ENCODE results near the gene CCL16. TPM values are rescaled to one million over a fixed set of nuclear protein-coding genes. Genes with fewer than 3 reads are reported as not detected.
"Not testable (repeated sequence)": the region's sequence is repeated elsewhere in the genome, so short reads cannot be mapped to it uniquely, and the experiment has no call there.

Gene CCL16
- polyA plus RNA-seq, 1 donor, result 0.19 TPM

DNA sequence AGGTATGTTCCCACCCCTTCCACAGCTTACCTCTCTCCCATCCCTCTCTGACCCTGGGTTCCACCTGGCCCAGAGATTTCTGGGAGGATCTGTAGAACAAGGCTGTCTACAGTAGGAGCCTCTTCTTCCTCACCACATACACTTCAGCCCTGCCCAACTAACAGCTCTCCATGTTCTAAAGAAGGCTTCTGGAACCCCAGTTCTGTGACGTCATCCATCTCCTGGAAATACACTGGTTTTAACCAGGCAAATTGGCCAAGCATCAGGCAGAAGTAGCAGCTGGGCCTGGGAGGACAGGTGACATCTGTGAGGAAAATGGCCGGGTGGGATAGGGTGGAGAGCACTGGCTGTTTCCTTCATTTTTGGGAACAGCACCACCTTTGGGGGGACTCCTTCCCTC is 37.8 kb downstream of the CCL16 start, which contains the start of gene LYZL6:
LYZL6 (minus strand) TSS at position 177 of the 400 bp plus-strand sequence. CDS start 4,357 bp downstream, outside the sequence.
- DNase-seq, result no peak
- Histone ChIP-seq H3K27me3 (ENCODE audit: control insufficient read depth, insufficient read depth, low read length) (no peaks in the 10 kb centered on the region), H3K9me3 (ENCODE audit: control insufficient read depth, low read depth, low read length) (no peaks in the 10 kb centered on the region), H3K4me3 (ENCODE audit: low read length) (no peak within 1 kb of the TSS), H3K4me1 (ENCODE audit: control insufficient read depth, insufficient read depth, low read length) (peaks cover 21% of the 10 kb centered on the region), H3K27ac (ENCODE audit: low read length) (peak within 1 kb of the TSS; percentile 56), H3K36me3 (ENCODE audit: control insufficient read depth, insufficient read depth, low read length) (no peaks in the 10 kb centered on the region)
- no CpG with 5 or more reads among the region's 2 CpGs for WGBS (ENCODE audit: insufficient coverage, low lambda C conversion rate)

DNA sequence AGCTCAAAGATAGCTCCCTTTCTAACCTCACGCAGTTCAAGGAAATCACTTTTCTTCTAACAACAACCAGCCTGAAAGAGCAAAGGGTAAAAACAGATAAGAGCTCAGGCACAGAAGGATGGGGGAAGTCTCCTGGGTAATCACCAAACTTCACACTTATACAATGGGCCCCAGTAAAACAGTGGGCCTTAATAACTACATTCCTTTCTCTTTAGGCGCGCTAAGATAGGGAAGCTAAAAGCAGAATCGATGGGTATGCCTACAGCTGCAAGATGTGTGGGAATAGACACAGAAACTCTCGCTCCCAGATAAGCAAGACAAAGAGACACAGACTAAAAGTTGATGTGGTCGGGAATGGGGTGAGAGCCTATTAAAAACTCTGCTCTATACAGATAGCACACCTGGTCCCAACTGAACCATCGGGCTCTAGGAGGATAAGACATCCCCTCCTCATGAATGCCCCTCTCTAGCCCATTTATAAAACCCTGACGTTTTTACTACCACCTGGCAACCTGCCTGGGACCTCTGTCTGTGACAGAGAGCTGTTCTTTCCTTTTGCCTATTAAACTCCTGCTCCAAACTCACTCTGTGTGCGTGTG is 38.6 kb downstream of the CCL16 start:
- Histone ChIP-seq H3K27ac (ENCODE audit: low read length) (peak overlapping the region; percentile 56), H3K27me3 (ENCODE audit: control insufficient read depth, insufficient read depth, low read length) (no peaks in the 10 kb centered on the region), H3K9me3 (ENCODE audit: control insufficient read depth, low read depth, low read length) (no peaks in the 10 kb centered on the region), H3K4me3 (ENCODE audit: low read length) (no peak overlapping the region), H3K4me1 (ENCODE audit: control insufficient read depth, insufficient read depth, low read length) (peaks cover 21% of the 10 kb centered on the region), H3K36me3 (ENCODE audit: control insufficient read depth, insufficient read depth, low read length) (no peaks in the 10 kb centered on the region)
- DNase-seq, result peak; percentile 26 to 80
- WGBS (ENCODE audit: insufficient coverage, low lambda C conversion rate), result no CpG with 5 or more reads among the region's 9 CpGs

GRCh38 chr17:35938492-35938891 is 42.8 kb downstream of the CCL16 start:
- not testable (repeated sequence) for H3K9me3 ChIP-seq (ENCODE audit: control insufficient read depth, low read depth, low read length); H3K36me3 ChIP-seq (ENCODE audit: control insufficient read depth, insufficient read depth, low read length); H3K27ac ChIP-seq (ENCODE audit: low read length); H3K27me3 ChIP-seq (ENCODE audit: control insufficient read depth, insufficient read depth, low read length); H3K4me3 ChIP-seq (ENCODE audit: low read length); DNase-seq
- WGBS (ENCODE audit: insufficient coverage, low lambda C conversion rate), result 100% methylated on average over 3 of the region's 3 CpGs
- H3K4me1 ChIP-seq (ENCODE audit: control insufficient read depth, insufficient read depth, low read length), result peaks cover 25% of the 10 kb centered on the region

DNA sequence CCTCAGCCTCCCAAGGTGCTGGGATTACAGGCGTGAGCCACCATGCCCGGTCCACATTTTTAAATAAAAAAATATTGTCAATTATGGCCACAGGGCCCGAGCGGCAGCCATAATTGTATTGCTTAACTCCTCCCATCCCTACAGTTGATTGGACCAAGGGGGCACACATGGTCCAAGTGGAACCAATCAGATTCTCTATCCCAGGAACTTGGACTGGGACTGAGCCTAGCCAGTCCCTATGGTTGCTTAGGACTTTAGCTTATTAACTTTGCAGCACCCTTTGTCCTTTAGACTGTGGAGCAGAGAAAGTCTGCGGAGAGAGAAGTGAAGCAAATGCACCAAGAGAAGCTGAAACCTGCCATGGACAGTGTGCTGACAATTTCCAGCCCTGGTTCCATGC is 45.2 kb downstream of the CCL16 start:
- DNase-seq, result peak; percentile 51 to 80
- no peaks in the 10 kb centered on the region for H3K36me3 ChIP-seq (ENCODE audit: control insufficient read depth, insufficient read depth, low read length)
- H3K4me1 ChIP-seq (ENCODE audit: control insufficient read depth, insufficient read depth, low read length), result peaks cover 10% of the 10 kb centered on the region
- H3K27ac ChIP-seq (ENCODE audit: low read length), result peak overlapping the region; percentile 72
- WGBS (ENCODE audit: insufficient coverage, low lambda C conversion rate), result no CpG with 5 or more reads among the region's 5 CpGs
- H3K9me3 ChIP-seq (ENCODE audit: control insufficient read depth, low read depth, low read length), result no peaks in the 10 kb centered on the region
- no peaks in the 10 kb centered on the region for H3K27me3 ChIP-seq (ENCODE audit: control insufficient read depth, insufficient read depth, low read length)
- H3K4me3 ChIP-seq (ENCODE audit: low read length), result no peak overlapping the region

DNA sequence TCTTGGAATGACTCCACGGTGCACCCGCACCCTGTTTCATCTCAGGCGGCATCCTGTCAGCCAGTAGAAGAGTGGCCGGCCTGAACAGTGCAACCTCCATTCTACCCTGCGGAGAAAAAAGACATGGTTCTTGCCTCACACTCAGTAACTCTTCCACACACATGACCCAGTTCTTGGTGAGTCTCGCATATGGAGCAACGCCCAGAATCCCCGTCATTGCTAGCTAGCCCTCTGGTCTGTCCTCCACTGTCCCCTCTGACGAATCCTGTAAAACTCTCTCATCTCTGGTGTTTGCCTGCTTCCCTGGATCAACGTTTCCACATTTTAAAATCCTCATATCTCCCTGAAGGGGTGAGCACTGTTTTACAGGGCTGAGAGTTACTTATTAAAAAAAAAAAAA is 46.5 kb downstream of the CCL16 start:
- no peaks in the 10 kb centered on the region for H3K9me3 ChIP-seq (ENCODE audit: control insufficient read depth, low read depth, low read length)
- no CpG with 5 or more reads among the region's 10 CpGs for WGBS (ENCODE audit: insufficient coverage, low lambda C conversion rate)
- no peak for DNase-seq

DNA sequence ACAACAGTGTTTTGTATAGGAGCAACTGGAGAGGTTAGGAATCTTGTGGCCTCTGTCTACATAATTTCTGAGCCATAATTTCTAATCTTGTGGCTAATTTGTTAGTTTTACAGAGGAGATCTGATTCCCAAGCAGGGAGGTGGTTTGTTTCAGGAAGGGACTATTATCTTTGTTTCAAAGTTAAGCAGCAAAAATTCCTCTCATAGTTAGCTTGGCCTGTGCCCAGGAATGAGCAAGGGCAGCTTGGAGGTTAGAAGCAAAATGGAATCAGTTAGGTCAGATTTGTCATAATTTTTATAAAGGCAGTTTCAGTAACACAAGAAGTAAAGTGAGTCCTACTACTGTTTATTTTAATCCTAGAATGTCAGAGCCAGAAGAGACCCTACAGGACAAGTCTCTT is 48.7 kb downstream of the CCL16 start:
- Histone ChIP-seq H3K4me1 (ENCODE audit: control insufficient read depth, insufficient read depth, low read length) (peaks cover 17% of the 10 kb centered on the region), H3K27ac (ENCODE audit: low read length) (no peak overlapping the region), H3K9me3 (ENCODE audit: control insufficient read depth, low read depth, low read length) (no peaks in the 10 kb centered on the region), H3K27me3 (ENCODE audit: control insufficient read depth, insufficient read depth, low read length) (no peaks in the 10 kb centered on the region), H3K36me3 (ENCODE audit: control insufficient read depth, insufficient read depth, low read length) (no peaks in the 10 kb centered on the region), H3K4me3 (ENCODE audit: low read length) (no peak overlapping the region)
- no peak for DNase-seq

More for the DNA sequence above, 46.5 kb downstream of the CCL16 start:
- Histone ChIP-seq H3K27me3 (ENCODE audit: control insufficient read depth, insufficient read depth, low read length) (no peaks in the 10 kb centered on the region), H3K36me3 (ENCODE audit: control insufficient read depth, insufficient read depth, low read length) (no peaks in the 10 kb centered on the region), H3K4me1 (ENCODE audit: control insufficient read depth, insufficient read depth, low read length) (peaks cover 13% of the 10 kb centered on the region), H3K4me3 (ENCODE audit: low read length) (no peak overlapping the region), H3K27ac (ENCODE audit: low read length) (no peak overlapping the region)

- no CpG with 5 or more reads among the region's 6 CpGs for WGBS (ENCODE audit: insufficient coverage, low lambda C conversion rate)
- Histone ChIP-seq H3K27me3 (ENCODE audit: control insufficient read depth, insufficient read depth, low read length) (no peaks in the 10 kb centered on the region), H3K4me1 (ENCODE audit: control insufficient read depth, insufficient read depth, low read length) (peaks cover 16% of the 10 kb centered on the region), H3K27ac (ENCODE audit: low read length) (no peak overlapping the region), H3K36me3 (ENCODE audit: control insufficient read depth, insufficient read depth, low read length) (no peaks in the 10 kb centered on the region), H3K4me3 (ENCODE audit: low read length) (no peak overlapping the region), H3K9me3 (ENCODE audit: control insufficient read depth, low read depth, low read length) (no peaks in the 10 kb centered on the region)
- DNase-seq, result no peak
Measured at GRCh38 chr17:35931794-35932425, 49.4 kb downstream of the CCL16 start.

GRCh38 chr17:35930211-35931065 is 50.9 kb downstream of the CCL16 start, which contains the start of gene RDM1:
Gene RDM1 (minus strand): TSS chr17:35930773. CDS start chr17:35930727, 46 bp downstream.
- H3K27ac ChIP-seq (ENCODE audit: low read length), result no peak within 1 kb of the TSS
- WGBS (ENCODE audit: insufficient coverage, low lambda C conversion rate), result no CpG with 5 or more reads among the region's 35 CpGs

GRCh38 chr17:35927714-35928113 is 53.6 kb downstream of the CCL16 start:
- Histone ChIP-seq H3K36me3 (ENCODE audit: control insufficient read depth, insufficient read depth, low read length) (peaks cover 2% of the 10 kb centered on the region), H3K4me1 (ENCODE audit: control insufficient read depth, insufficient read depth, low read length) (peaks cover 9% of the 10 kb centered on the region), H3K27ac (ENCODE audit: low read length) (peak overlapping the region; percentile 82), H3K4me3 (ENCODE audit: low read length) (no peak overlapping the region), H3K9me3 (ENCODE audit: control insufficient read depth, low read depth, low read length) (no peaks in the 10 kb centered on the region), H3K27me3 (ENCODE audit: control insufficient read depth, insufficient read depth, low read length) (no peaks in the 10 kb centered on the region)
- peak; percentile 53 to 80 for DNase-seq

More at GRCh38 chr17:35930211-35931065, 50.9 kb downstream of the CCL16 start, which contains the start of gene RDM1:
- Histone ChIP-seq H3K4me3 (ENCODE audit: low read length) (peak within 1 kb of the TSS; percentile 61), H3K36me3 (ENCODE audit: control insufficient read depth, insufficient read depth, low read length) (no peaks in the 10 kb centered on the region), H3K4me1 (ENCODE audit: control insufficient read depth, insufficient read depth, low read length) (peaks cover 9% of the 10 kb centered on the region), H3K27me3 (ENCODE audit: control insufficient read depth, insufficient read depth, low read length) (no peaks in the 10 kb centered on the region), H3K9me3 (ENCODE audit: control insufficient read depth, low read depth, low read length) (no peaks in the 10 kb centered on the region)
- peak; percentile 89 to 92 for DNase-seq
